ENCODE data around the gene FAF2.

GRCh38 chr5:176519810-176520720, 71.9 kb downstream of the FAF2 start:
- TF ChIP-seq, protein P1, sequence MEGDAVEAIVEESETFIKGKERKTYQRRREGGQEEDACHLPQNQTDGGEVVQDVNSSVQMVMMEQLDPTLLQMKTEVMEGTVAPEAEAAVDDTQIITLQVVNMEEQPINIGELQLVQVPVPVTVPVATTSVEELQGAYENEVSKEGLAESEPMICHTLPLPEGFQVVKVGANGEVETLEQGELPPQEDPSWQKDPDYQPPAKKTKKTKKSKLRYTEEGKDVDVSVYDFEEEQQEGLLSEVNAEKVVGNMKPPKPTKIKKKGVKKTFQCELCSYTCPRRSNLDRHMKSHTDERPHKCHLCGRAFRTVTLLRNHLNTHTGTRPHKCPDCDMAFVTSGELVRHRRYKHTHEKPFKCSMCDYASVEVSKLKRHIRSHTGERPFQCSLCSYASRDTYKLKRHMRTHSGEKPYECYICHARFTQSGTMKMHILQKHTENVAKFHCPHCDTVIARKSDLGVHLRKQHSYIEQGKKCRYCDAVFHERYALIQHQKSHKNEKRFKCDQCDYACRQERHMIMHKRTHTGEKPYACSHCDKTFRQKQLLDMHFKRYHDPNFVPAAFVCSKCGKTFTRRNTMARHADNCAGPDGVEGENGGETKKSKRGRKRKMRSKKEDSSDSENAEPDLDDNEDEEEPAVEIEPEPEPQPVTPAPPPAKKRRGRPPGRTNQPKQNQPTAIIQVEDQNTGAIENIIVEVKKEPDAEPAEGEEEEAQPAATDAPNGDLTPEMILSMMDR (IDR thresholded peaks at IDR 0.05; ENCODE audit: borderline replicate concordance, extremely low read depth, low read length, poor library complexity, severe bottlenecking) = no peak
- TF ChIP-seq EZH2 (IDR thresholded peaks at IDR 0.05; ENCODE audit: borderline replicate concordance, low read depth, low read length, severe bottlenecking) = no peak
